Bronchial epithelial cell (primary cell): ENCODE results near the gene THSD8. TPM values are rescaled to one million over a fixed set of nuclear protein-coding genes. Genes with fewer than 3 reads are reported as not detected.
A peak's percentile ranks its signal among the peaks of the same experiment; 100 is the strongest.

Experiments used
- DNase-seq: peaks from one replicate; pipeline ENCODE4 v3.0.0-alpha.2; 2010; ENCODE audit warnings: low read depth
- FAIRE-seq: peaks from 2 replicates; lab custom pipeline; 2011; peaks lifted over from hg19 to GRCh38; lab: Jason Lieb, UNC
- H3K27me3 ChIP-seq: 2 replicates; pipeline ENCODE4 v1.5.1; 2011; ENCODE audit warnings: low read length; ENCODE audit not compliant: control insufficient read depth, insufficient read depth
- H3K36me3 ChIP-seq: 2 replicates; pipeline ENCODE4 v1.5.1; 2011; ENCODE audit warnings: low read length; ENCODE audit not compliant: control insufficient read depth, insufficient read depth
- H3K4me3 ChIP-seq: 2 replicates; pipeline ENCODE4 v1.5.1; 2011; ENCODE audit warnings: mild to moderate bottlenecking, low read depth, low read length, control low read depth
- CTCF ChIP-seq: IDR thresholded peaks from 2 replicates; pipeline ENCODE4 v1.5.1; 2011; ENCODE audit warnings: mild to moderate bottlenecking, moderate library complexity, low read length, control low read depth, inconsistent platforms; ENCODE audit not compliant: insufficient read depth, severe bottlenecking
- total RNA-seq: library from RNA; depleted of rRNA; stranded (reverse); fragments of >200 nt; gene quantifications from 2 replicates; pipeline ENCODE4 v1.2.1, GENCODE V29; 2014

Gene THSD8
- total RNA-seq, 1 donor from 2014 or later = not detected

- Histone ChIP-seq H3K27me3 (no peaks in the 10 kb centered on the region), H3K36me3 (no peaks in the 10 kb centered on the region), H3K4me3 (no peak overlapping the region)
- FAIRE-seq = no peak
- TF ChIP-seq CTCF = peak; percentile 56
- no peak for DNase-seq
Measured at GRCh38 chr19:12825254-12826131, 23.6 kb downstream of the THSD8 start.

DNA sequence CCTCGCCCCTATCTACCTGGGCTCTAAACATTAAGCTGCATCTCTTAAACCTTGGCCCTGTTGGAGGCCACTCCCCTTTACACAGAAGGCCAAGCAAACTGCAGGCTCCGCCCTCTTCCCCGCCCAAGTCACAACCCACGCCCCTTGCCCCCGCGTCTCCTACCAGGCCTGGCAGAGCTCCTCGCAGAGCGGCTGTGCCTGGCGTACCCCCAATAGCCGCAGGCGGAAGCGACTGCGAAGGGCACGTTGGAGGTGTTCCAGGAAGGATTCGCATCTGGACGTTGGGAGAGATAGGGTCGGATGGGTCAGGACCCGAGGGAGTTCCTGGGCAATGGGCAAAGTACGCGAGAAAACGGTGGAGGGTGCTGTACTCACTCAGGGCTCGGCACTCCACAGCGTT, 26.6 kb downstream of the THSD8 start:
- Histone ChIP-seq H3K27me3 (peaks cover 5% of the 10 kb centered on the region), H3K36me3 (no peaks in the 10 kb centered on the region), H3K4me3 (no peak overlapping the region)
- DNase-seq (no peak), FAIRE-seq (no peak)
- TF ChIP-seq CTCF = no peak

- H3K36me3 ChIP-seq = no peaks in the 10 kb centered on the region
- H3K4me3 ChIP-seq = no peak overlapping the region
- H3K27me3 ChIP-seq = peaks cover 27% of the 10 kb centered on the region
- no peak for TF ChIP-seq CTCF
- FAIRE-seq (no peak), DNase-seq (no peak)
Measured at GRCh38 chr19:12833418-12833737, 31.5 kb downstream of the THSD8 start.

DNA sequence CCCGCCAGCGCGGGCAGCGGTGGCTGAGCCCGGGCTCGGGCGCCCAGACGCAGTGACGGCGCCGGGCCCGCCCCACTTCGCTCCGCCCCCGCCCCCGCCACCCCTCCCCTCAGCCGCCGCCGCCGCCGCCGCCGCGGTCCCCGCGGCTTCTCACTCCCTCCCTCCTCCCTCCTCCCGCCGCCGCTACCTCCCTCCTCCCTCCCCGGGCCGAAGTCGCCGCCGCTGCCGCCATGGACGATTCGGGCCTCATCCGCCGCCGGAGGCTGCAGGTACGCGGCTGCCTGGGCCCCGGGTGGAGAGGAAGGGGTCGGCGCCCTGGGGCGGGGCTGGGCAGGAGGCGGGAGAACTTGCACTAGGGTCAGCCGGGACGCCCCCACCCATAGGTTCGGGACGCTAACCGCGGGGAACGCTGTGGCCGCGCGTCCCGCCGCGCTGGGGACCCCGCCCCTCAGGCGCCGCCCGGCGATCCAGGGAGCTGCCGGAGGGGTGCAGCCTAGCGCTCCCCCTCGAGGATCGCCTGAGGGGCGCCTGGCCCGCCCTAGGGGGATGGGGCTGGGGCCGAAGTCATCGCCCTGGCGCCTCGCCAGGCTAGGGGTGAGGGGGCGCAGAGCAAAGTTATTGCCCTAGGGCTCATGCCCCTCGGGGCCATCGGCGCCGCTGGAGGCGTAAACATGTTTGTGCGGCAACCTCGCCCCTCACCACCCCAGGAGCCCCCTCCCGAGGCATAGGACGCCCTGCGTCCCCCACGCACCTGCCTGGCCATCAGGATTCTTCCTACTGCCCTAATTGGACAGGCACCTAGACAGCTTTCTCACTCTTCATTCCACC, 32.1 kb downstream of the THSD8 start:
- DNase-seq = no peak
- H3K27me3 ChIP-seq = peaks cover 27% of the 10 kb centered on the region
- no peak for FAIRE-seq

DNA sequence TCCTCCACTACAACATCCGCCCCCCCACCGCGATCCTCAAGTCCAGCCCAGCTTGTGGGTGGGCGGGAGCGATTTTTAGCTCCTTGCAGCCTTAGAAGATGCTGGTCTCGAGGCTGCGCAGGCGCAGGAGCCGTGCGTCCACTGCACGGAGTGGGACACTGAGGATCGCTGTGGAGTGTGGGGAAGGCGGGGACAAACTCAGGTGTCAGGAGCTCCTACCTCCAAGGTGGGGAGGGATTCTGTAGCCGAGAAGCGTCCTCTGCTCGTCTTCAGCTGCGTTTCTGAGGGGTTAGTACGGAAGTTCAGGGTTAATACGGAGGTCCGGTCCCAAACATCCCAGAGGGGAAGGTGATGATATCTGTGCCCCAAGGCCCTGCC, 32.7 kb downstream of the THSD8 start, which contains the start of gene RTBDN:
Gene RTBDN (minus strand): TSS at position 14 of the 378 bp plus-strand sequence. CDS start 4,600 bp downstream, outside the sequence.
- no peak for TF ChIP-seq CTCF
- Histone ChIP-seq H3K36me3 (no peaks in the 10 kb centered on the region), H3K4me3 (peak within 1 kb of the TSS; percentile 35), H3K27me3 (peaks cover 29% of the 10 kb centered on the region)
- FAIRE-seq (no peak), DNase-seq (no peak)

More for the DNA sequence above, 32.1 kb downstream of the THSD8 start:
- Histone ChIP-seq H3K4me3 (peak overlapping the region; percentile 35), H3K36me3 (no peaks in the 10 kb centered on the region)
- no peak for TF ChIP-seq CTCF
